Middle frontal gyrus (tissue), 1 donor: ENCODE data around the gene CPNE6.

Experiments used
- DNase-seq: peaks from one replicate; pipeline ENCODE4 v3.0.0-alpha.2; 2015; ENCODE audit warnings: low spot score; ENCODE audit errors: extremely low spot score

The CPNE6 gene

DNA sequence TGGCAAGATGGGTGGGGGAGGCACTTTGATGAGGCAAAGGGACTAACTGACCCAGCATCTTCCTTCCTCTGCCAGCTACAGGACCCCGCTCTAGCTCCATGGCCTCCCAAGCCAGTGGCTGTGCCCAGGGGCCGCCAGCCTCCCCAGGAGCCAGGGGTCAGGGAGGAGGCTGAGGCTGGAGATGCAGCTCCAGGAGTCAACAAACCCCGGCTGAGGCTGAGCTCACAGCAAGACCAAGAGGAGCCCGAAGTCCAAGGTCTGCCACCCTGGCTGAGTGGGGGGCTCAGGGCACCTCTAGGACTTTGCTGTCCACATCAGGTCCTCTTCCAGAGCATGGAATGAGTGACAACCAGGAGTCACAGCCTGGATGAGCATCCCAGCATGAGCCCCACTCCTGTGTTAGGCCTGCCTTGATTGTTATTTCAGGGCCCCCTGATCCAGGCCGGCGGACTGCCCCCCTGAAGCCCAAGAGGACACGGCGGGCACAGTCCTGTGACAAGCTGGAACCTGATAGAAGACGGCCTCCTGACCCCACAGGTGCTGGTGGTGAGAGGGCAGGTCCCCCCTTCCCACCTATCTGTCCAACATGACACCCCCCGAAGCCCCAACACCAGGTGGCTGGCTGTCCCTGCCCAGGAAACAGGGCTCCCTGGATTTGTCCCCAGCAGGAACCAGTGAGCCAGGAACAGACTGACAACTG lies 2.5 kb upstream of the CPNE6 start:
- DNase-seq = no peak

DNA sequence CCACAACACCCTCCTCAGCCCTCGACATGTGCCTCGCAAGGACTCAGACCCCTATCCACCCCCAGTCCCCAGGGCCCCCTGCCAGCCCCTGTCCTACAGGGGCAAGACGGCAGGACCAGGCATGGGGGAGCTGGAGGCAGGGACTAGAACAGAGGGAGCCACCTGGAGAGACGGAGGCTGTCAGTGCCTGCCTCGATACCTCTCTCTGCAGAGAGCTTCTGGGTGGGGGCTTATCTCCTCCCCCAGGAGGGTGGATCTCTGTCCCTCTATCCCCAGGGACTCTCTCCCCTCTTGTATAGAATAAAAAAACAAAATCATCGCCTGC lies 2.0 kb upstream of the CPNE6 start:
- no peak for DNase-seq

DNA sequence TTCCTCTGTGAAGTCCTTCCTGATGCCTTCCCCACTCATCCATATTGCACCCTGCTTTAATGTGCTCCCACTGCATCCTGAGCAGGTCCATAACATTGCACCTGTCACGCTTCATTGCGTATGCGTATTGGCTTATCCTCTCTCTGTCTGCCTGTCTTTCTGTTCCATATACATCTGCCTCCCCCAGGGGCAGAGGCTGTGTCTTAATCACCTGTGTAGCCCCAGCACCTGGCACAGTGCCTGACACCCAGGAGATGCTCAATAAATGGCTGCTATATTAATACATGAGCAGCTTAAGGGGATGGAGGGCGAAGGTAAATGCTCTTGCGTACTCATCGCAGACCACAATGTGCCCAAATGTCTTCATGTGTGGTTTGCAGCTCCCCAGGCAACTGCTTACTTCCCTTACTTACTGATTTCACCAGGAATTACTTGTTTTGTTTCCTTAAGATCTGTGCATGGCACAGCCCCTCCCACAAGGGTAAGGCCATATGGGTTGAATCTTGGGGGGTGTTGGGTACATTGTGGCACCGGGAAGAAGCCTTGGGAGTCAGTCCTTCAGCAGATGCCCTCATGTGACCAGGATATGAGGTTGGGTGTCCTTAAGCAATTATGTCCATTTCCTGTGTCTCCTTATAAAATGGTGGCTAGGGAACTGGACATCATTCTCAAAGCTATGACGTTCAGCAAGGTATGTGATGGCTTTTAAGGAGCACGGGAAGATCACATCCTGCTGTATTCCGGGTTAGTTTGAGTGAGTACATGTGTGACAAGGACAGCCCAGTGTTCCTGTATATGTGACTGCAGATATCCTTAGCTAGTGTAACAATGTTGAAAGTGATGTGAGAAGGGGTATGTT lies 848 bp upstream of the CPNE6 start:
- DNase-seq = no peak

DNA sequence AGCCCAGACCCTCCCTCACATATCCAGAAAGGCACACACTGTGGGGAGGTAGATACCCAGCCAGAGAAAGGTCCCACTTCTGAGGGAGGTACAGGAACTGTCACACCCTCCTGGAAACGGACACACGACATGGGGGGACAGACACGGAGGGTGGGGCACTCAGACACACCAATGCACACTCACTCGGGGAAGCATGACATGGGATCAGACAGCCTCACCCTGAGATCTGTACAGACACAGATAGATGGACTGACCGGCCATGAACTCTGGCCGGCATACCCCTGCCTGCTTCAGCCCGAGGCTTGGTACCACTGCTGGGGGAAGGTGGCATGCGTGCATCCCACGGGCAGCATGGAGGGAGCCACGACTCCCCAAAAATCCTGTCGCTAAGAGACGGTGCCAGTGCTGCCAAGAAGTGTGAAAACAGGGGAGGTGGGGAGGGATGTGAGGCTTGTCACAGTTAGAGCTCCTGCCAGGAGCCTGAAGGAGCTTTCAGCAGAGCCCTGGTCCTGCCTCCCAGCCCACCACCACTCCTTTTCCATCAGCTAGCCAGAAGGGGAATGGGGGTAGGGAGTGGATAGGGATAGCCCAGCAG lies 571 bp downstream of the CPNE6 start:
- DNase-seq = no peak

DNA sequence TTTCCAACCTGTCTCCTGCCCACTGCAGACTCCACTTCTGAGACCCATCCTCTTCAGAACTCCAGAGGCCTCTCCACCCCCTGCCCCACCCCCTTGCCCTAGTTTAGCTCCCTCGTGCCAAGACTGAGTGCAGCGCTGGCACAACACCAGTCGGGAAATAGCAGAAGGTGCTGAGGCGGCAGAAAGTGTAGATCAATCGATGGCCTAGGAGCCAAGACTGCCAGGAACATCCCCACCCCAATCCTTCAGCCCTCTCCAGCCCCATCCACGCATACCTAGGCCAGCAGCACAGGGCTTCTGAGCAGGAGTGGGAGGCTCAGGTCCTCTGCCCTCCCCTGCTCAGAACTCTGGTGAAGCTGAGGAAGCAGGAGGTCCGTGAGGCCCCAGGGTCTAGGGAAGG lies 1.1 kb downstream of the CPNE6 start:
- DNase-seq = no peak

DNA sequence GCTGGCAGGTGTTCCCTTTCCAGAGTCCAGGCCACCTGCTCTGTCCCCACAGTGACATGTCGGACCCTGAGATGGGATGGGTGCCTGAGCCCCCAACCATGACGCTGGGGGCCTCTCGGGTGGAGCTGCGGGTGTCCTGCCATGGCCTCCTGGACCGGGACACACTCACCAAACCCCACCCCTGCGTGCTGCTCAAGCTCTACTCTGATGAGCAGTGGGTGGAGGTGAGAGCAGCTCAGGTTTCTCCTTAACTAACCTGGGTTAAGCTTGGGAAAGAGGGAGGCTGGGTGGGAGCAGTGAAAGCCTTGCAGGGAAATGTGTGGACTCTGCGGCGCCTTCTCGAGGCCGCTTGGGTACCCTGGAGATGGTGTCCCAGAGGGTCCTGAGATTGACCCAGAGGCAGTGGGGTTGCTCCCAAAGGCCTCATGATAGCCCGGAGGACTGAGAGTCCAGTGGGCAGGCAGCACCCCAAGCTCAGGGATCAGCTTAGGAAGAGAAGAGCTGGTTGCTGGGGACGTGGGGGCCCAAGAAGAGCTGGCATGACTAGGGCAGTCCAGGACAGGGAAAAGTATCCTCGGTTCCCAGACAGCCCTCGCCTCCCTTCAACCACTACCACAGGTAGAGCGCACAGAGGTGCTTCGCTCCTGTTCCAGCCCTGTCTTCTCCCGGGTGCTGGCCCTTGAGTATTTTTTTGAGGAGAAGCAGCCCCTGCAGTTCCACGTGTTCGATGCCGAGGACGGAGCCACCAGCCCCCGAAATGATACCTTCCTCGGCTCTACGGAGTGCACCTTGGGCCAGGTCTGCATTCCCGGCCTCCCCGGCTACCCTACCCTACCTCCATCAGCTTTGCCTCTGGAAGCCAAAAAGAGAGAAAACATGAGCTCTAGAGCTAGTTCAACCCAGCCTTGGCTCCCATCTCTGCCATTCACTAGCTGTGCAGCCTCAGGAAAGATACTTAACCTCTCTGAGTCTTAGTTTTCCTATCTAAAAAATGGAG lies 1.8 kb downstream of the CPNE6 start:
- DNase-seq = no peak

DNA sequence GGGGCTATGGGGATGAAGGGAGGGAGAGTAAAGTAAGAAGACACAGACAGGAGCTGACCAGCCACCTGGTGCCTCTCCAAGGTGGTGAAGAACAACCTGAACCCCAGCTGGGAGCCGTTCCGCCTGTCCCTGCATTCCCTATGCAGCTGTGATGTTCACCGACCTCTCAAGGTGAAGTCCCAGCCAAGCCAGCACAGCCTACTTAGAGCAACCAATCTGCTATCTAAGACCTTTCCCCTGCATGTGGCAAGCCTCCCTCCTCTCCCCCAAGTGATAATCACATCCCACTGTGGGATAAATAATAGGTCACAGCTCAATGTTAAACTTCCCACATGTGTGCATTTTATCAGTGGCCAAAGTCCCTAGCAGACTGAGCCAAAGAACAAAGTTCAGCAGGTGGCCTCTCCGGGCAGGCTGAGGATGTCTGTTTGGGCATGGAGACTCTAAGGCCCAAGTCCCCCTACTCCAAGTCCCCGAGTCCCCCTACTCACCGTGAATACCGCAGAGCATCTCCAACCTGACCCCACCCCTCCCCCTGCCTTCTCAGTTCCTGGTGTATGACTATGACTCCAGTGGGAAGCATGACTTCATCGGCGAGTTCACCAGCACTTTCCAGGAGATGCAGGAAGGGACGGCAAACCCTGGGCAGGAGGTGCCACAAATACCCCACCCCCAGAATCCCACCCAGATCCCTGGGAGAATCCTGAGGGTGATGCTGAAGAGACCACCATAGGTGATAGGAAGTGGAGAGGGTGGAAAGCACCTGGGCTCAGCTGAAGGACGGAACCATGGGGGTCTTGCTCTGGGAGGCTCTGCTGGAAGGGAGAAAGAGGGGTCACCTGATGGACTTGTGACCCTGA lies 3.5 kb downstream of the CPNE6 start:
- DNase-seq = no peak

DNA sequence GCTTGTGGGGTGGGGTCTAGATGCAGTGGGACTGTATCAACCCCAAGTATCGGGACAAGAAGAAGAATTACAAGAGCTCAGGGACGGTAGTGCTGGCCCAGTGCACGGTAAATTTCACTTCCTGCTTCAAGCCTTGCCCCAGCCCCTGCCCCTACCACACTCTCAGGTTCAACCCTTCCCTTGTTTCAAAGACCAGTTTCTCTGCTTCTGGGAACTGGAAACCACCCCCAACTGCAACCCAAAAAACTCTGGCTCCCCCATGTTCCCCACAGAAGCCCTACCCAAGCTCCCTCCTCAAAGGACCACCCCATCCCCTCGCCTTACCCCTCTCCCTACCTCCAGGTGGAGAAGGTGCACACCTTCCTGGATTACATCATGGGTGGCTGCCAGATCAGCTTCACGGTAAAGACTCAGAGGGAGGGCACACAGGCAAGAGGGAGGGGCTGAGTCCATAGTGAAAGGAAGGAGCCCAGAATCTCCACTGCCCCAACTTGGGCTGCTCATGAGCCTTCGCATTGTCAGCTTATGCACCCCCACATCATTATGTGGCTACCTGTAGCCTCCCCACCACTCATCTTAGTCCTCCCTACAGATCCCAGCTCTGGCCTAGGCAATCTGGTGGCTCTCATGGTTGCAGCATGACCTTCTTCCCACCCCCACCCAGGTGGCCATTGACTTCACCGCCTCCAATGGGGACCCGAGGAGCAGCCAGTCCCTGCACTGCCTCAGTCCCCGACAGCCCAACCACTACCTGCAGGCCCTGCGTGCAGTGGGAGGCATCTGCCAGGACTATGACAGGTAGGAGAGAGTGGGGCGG lies 4.3 kb downstream of the CPNE6 start:
- no peak for DNase-seq

DNA sequence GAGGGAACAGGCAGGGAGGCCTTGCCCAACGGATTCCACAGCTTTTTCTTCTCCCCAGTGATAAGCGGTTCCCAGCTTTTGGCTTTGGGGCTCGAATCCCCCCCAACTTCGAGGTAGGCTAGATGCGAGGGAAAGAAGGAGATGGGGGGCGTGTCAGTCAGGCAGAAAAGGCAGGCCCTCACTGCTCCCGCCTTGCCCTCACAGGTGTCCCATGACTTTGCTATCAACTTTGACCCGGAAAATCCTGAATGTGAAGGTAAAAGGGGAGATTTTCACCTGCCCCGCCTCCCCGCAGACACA lies 4.9 kb downstream of the CPNE6 start:
- no peak for DNase-seq

DNA sequence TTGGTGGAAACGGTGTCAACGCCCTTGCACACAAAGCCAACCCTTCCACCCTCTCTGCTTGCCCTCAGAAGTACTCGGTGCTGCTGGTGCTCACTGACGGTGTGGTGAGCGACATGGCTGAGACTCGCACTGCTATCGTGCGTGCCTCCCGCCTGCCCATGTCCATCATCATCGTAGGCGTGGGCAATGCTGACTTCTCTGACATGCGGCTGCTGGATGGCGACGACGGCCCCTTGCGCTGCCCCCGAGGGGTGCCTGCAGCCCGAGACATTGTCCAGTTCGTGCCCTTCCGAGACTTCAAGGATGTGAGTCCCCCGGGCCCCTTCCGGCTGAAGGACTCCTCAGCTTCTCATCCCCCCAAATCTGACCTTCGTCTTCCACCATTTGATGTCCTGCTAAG lies 5.7 kb downstream of the CPNE6 start:
- no peak for DNase-seq

DNA sequence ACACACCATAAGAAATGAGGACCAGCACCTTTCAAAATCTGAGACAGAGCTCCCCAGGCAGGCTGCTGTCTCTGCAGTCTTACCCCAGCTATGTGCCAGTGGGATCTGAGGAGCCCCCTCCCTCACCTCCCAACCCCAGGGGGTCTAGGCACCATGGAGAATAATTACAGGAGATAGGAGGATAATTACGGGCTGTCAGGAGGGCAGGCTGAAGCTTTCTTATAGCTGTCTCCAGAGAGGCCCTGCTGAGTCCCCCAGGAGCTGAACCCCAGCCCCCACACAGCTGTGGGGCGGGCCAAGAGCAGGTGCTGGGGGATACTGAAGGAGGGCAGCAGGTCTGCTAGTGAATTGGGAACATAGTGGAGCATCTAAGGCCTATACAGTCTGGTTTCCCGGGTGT lies 6.8 kb downstream of the CPNE6 start:
- no peak for DNase-seq

DNA sequence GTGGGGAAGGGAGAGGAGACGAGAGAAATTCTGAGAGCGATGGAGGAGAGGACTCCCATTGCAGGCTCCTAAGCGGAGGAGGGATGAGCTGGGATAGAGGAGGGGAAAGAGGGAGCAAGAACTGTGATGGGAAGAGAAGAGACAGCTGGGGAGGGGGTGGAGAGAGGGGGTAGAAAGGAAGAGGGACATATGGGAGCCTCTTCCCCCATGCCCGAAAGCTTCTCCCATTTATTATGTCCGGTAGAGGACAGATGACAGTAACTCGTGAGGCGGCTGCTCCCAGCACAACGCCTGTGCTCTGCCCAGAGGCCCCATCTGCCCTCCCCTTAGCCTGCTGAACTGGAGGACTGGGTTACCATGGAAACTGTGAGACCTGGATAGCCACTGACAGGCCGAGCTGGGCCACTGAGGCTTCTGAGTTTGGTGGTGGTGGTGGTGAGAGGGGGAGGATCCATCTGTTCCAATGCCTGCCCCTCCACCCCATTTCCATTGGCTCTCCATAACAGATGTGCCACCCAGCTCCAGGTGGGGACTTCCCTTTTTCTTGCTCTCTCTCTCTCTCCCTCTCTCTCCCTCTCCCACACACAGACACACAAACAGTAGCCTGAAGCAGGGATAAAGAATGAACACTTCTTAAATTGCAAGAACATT lies 8.3 kb downstream of the CPNE6 start:
- no peak for DNase-seq

DNA sequence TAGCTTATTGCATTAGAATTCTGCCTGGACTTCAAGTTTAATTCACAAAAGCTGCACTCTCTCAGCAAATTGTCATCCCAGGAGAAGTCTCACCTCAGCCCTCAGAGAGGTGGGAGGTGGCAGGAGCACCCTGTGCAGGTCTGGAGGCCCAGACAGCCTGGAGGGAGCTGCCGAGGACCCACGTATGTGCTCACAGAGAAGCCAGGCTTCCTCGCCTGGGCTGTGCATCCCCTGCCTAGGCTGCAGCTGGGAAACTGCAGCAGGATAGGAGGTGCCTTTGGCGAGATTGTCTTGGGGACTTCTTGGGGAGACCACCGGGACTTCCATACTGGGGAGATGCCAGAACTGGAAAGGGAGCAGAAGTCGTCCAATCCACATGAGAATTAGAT lies 8.8 kb downstream of the CPNE6 start:
- no peak for DNase-seq

DNA sequence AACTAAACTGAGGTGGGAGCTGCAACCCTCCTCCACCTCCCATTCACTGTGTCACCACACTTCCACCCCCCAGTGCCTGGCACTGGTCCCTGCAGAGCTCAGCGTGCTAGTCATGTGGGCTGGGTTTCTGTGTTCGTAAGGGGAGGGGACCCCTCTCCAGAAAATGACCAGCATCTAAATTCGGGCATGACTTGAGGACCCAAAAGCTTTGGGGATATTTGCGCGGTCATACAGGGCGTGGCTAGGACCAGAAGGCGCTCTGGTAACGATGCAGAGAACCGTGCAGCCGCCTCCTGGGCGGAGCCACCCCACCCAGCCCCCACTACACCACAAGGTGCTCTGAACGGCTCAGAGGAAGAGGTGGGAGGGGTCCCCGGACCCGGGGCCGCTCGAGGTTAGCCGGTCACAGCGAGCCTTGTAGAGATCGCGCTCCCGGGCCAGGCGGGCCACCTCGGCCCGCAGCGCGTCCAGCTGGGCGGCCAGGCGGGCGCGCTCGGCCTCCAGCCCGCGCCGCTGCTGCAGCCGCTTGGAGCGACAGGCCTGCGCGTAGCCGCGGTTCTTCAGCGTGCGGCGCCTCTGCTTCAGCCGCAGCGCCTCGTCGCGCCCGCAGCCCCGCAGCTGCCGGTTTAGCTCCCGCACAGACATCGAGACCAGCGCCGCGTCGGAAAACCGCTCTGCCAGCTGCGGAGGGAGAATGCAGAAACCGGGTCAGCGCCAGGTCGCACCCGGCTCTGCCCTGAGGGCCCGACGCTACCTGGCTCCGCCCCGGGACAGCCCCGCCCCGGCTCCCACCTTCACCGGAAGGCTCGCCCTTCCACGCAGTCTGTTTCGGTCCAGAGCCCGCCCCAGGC lies 9.8 kb downstream of the CPNE6 start:
- peak; percentile 39 for DNase-seq

DNA sequence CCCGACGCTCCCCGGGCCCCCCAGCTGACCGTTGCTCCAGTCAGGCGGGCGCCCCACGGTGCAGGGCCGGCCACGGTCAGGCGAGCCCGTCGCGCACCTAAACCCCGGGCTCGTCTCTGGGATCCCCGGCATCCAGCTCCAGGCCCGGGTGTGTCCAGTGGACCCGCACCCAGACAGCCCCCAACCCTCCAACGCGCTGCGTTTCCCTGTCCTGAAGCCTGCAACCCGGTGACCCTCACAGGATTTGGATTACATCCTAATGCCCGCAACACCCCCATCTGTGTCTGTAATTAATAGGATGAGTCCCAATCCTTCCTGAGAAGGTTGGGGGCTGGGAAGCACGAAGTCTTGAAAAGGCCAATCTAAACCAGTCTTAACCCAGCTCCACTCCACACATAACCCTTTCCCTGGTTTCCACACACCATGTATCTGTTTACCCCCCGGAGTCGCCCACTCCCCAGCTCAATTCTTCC lies 10.4 kb downstream of the CPNE6 start:
- no peak for DNase-seq

DNA sequence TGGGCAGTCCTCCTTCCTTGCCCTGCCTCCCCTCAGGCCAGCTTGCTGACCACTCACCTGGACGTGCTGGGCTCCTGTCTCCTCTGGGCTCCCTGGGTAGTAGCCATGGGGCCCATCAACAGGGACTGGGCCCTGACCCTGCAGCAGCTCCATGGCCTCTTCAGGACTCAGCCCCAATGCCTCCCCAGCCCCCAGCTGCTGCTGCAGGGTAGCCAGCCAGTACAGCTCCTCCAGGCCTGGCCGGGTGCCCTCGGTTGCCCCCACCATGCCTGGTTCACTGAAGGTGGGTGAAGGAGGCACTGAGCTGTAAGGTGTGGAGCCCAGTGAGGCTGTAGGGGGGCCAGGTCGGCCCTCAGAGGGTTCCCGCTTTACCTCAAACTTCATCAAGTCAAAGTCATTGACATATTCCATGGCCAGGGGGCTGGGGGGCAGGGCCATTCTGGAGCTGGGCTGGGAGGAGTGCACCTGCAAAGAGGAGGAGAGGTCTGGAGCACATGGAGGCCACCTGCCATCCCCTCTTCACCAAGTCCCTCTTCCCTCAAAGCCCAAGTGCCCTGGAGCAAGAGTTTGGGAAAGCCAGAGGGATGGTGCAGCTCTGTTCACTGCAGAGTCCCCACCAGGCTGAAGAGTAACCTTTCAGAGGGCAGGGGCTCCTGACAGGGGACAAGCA lies 11.2 kb downstream of the CPNE6 start:
- no peak for DNase-seq

DNA sequence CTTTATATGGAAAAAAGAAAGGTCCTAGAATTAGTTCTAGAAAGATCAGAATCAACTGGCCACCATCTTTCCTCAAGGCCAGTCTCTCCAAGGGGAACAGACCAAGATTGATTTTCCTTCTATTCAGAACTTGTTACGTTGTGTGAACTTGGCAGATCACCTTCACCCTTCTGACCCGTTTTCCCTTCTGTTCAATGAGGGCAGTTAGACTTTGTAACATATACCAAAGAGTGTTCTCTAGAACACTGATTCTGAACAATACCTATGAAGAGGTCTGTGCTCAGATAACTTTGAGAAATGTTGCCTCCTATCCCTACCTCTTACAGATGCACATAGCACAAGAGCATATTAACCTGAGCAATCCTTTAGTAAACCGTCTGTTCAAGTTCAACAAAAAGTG lies 12.1 kb downstream of the CPNE6 start:
- no peak for DNase-seq

DNA sequence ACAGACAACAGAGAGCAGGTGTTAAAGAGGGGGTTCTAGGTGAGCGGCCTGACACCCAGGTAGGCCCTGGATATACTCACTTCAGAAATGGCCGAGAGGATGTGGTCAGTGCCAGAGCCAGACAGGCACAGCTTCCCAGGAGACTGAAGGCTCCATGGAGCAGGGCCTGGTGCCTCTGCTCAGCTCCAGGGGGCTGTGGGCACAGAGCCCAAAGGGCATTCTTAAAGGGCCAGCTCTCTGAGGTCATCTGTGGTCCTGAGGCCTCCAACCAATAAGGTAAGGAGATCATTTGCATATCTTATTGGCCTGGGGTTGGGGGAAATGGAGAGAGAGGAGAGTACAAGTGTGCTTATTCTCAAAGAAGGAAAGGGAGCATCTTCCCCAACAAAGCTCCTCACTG lies 13.1 kb downstream of the CPNE6 start:
- DNase-seq = no peak
